ENCODE results near the gene NUP62.

DNA sequence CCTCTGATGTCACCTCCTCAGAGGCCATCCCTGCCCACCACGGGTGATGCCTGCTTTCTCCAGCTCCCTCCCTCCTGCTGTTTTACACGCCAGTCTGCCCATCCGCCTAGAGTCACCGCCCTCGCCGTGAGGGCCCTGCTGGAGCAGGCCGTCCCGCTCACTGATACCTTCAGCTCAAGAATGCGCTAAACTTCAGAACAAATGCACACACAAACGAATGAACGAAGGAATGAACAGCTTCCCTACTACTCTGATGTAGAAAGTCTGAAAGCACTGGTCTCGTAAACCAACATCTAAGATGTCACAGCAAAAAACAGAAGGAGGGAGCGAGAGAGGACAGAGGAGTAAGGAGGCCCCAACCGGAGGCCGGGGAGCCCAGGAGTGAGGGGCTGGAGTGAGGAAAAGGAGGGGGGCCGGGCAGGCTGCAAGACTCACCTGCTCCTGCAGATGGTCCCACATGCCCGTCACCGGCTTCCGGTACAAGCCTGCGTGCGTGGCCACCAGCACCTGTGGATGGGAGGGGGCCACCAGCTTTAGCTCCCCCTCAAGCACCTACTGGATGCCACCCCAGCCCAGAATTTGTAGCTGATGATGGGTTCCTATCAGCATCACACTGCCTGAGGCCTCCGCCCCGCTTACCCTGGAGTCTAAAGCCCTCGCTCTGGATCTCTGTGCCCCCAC, 65.9 kb downstream of the NUP62 start:
- no peak for TF ChIP-seq TAF1 (IDR thresholded peaks at IDR 0.05; ENCODE audit: borderline replicate concordance, low read depth, low read length)
- no peak for TF ChIP-seq POLR2AphosphoS5 (IDR thresholded peaks at IDR 0.05; ENCODE audit: low read depth, low read length)
